ENCODE results near the gene GPC3.

GPC3 gene

DNA sequence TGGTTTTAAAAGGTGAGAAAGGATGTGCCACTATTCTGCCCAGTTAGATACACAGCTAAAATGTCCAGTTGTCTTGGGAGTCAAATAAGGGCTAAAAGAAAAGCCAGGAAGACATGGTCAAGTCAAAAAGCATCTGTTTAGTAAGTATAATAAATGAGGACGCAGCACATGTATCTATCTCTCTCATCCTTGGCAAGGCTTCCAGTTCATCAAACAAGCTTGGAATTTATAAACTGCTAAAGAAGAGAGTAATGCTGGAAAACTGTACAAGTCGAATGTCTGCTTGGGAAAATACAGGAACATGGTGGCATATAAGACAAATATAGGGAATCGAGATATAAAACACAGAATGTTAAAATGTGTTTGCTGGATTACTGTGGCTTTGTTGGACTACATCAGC, 106.7 kb downstream of the GPC3 start:
- DNase-seq (ENCODE audit: low spot score): no peak
- TF ChIP-seq, protein P1, sequence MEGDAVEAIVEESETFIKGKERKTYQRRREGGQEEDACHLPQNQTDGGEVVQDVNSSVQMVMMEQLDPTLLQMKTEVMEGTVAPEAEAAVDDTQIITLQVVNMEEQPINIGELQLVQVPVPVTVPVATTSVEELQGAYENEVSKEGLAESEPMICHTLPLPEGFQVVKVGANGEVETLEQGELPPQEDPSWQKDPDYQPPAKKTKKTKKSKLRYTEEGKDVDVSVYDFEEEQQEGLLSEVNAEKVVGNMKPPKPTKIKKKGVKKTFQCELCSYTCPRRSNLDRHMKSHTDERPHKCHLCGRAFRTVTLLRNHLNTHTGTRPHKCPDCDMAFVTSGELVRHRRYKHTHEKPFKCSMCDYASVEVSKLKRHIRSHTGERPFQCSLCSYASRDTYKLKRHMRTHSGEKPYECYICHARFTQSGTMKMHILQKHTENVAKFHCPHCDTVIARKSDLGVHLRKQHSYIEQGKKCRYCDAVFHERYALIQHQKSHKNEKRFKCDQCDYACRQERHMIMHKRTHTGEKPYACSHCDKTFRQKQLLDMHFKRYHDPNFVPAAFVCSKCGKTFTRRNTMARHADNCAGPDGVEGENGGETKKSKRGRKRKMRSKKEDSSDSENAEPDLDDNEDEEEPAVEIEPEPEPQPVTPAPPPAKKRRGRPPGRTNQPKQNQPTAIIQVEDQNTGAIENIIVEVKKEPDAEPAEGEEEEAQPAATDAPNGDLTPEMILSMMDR (IDR thresholded peaks at IDR 0.05; ENCODE audit: extremely low read depth, insufficient read depth, missing control alignments): no peak
- in situ Hi-C loops (cut with MboI; ENCODE audit: low pct_unique_long_range_greater_than_20kb, low sequenced_read_pairs, unreplicated experiment): no loop called here

DNA sequence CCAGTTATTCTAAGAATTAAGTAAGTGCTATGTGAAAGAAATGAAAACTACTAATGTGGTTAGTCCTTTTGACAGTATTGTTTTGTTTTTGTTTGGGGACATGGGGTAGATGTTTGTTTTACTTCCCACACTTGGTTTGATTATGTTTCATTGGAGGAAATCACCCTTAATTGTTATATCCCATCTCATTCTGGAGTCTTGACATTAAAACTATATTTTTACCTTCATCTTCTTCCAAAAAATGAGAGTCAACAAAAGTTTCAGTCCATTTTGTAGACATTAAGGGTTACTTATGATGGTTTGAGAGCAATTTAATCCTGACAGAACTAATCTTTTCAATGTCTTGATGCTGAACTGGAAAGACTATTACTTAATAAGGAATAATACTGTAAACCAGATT, 108.7 kb downstream of the GPC3 start:
- DNase-seq (ENCODE audit: low spot score): no peak
- TF ChIP-seq, protein P1 (IDR thresholded peaks at IDR 0.05; ENCODE audit: extremely low read depth, insufficient read depth, missing control alignments): no peak
- in situ Hi-C loops (cut with MboI; ENCODE audit: low pct_unique_long_range_greater_than_20kb, low sequenced_read_pairs, unreplicated experiment): no loop called here

DNA sequence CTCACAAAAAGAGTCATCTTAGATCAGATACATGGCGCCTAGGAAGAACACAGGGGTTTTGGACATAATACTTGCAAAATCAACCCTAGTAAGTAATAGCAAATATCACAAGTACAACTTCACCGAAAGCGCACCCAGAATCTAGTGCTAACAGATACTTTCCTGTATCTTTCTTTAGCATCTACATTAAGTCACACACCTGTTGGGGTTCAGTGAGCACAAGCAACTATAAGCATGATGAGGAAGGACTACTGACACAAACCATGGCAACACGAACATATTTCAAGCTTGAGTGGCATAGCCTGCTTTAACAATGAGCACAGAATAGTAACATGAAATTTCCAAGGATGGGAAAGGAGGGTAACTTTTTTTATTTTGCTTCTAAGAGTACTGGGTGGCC, 116.1 kb downstream of the GPC3 start:
- in situ Hi-C loops (cut with MboI; ENCODE audit: low pct_unique_long_range_greater_than_20kb, low sequenced_read_pairs, unreplicated experiment): no loop called here
- no peak for DNase-seq (ENCODE audit: low spot score)
- TF ChIP-seq, protein P1 (IDR thresholded peaks at IDR 0.05; ENCODE audit: extremely low read depth, insufficient read depth, missing control alignments): no peak

DNA sequence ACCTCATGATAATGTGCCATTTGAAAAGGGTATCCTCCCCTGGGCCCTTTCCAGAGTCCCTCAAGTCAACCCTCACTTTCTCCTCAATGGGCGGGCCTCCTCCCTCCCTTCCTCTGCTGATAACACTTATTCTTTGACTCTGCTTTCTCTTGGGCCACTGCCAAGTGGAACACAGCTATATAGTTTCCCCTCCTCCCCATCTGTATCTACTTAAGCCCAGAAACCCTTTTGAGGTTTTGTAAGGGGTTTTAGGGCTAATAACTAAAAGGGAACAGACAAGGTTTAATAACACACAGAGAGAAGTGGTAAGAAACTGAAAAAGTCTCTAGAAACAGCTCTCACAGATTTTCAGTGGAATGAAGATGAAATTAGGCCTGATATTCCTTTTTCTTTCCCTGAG, 116.7 kb downstream of the GPC3 start:
- TF ChIP-seq, protein P1 (IDR thresholded peaks at IDR 0.05; ENCODE audit: extremely low read depth, insufficient read depth, missing control alignments): no peak
- in situ Hi-C loops (cut with MboI; ENCODE audit: low pct_unique_long_range_greater_than_20kb, low sequenced_read_pairs, unreplicated experiment): no loop called here
- DNase-seq (ENCODE audit: low spot score): no peak

DNA sequence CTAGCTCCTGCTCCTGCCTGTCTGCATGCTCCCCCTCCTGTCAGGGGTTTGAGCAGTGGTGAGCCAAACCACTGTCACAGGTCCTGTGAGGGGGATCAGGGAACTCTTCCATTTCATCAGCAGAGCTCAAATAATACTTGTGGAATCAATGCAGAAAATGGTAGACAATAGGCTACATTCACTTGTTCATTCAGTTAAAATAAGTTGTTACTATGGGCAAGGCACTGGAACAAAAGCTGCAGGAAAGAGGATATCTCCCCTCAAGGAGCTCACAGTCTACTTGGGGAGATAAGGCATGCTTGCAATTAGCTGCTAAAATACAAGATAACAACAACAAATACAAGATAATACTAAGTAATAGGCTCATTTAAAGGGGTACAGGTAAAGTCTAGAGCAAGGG, 117.1 kb downstream of the GPC3 start:
- no peak for DNase-seq (ENCODE audit: low spot score)
- in situ Hi-C loops (cut with MboI; ENCODE audit: low pct_unique_long_range_greater_than_20kb, low sequenced_read_pairs, unreplicated experiment): no loop called here
- TF ChIP-seq, protein P1 (IDR thresholded peaks at IDR 0.05; ENCODE audit: extremely low read depth, insufficient read depth, missing control alignments): no peak

DNA sequence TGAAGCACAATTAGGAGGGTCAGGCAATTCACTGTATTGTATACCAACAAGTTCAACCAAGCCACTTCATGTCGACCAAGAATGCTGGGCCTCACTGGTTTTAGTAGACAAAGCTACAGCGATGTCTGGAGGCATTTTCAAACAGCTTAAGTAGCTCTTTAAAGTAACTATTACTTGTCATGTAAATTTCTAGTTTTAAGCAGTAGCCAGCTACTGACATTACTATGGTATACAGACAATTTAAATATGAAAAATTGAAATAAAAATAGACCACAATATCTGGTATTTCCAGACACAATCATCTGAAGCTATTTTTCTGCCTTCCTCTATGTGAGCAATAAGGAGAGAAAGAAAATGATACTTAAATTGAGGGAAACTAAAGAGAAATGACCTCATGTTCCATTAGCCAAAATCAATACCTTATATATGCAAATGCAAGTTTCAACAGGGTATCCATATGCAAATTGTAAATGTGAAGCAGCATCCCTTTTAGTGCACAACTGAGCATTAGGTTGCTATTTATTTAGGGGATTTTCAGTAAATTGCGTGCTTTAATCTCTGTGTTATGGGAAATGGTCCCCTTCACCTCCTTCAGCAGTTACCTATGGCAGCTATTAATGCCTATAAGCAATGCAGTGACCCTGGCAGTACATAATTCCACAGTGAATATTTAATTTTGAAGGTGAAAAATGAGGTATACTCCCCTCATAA, 119.5 kb downstream of the GPC3 start:
- in situ Hi-C loops (cut with MboI; ENCODE audit: low pct_unique_long_range_greater_than_20kb, low sequenced_read_pairs, unreplicated experiment): no loop called here
- TF ChIP-seq, protein P1 (IDR thresholded peaks at IDR 0.05; ENCODE audit: extremely low read depth, insufficient read depth, missing control alignments): no peak
- DNase-seq (ENCODE audit: low spot score): no peak
